Placental pericyte (primary cell): Measurements from ENCODE around the gene LUZP2. TPM values are rescaled to one million over a fixed set of nuclear protein-coding genes. Genes with fewer than 3 reads are reported as not detected.

Experiments
- small RNA-seq: library from RNA; depleted of rRNA; stranded (forward); fragments of <200 nt; gene quantifications from one replicate; pipeline ENCODE3, GENCODE V24; 2012; ENCODE audit warnings: low replicate concordance
- total RNA-seq: library from RNA; depleted of rRNA; stranded (reverse); fragments of >200 nt; gene quantifications from 2 replicates; pipeline ENCODE4 v1.2.3, GENCODE V29; 2012

The LUZP2 gene
- not detected in 2 replicates for total RNA-seq

DNA sequence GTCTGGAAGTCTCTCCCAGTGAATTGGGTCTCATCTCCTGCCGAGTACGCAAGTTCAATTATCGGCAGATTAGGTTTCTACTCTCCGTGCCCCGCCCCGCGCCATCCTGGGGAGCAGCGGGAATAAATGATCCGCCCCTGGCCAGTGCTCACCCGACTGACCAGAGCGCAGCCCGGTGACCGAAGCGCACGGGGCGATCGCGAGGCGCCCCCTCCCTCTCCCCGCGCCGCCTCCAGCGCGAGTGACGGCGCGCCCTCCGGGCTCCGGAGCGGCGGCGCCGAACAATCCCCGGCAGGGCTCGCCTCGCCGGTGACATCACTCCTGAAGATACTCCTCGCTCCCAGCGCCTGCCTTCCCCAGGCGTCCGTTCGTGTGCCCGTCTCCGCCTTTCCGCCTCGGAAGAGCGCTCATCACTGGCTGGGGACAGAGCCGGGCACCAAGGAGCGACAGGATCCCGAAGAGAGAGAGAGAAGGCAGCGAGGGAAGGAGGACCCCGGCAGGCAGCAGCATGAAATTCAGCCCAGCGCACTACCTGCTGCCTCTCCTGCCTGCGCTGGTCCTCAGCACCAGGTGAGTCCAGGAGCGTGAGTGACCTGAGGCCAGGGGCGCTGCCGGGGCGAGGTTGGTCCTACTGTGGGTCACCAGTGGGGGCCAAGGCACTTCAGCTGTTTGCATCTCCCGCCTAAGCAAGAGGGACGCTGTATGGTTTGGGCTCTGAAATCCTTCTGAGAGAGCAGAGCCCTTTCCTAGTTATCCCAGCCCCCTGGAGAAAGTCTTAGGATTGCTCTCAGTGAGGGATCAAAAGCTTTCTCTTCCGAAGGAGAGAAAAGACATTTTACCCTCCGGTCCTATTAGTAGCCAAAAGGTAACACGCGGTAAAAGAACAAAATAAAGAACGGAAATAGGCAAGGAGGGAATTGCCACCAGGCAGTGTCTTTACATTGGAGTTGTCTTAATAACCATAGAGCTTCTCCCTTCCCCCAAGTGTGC lies at the start of gene LUZP2:
Gene LUZP2 (plus strand): TSS at position 318 of the 990 bp plus-strand sequence.

Small RNAs within 50 kb of the gene (small RNA-seq; reads per million reads assigned to genes)
- gene RF00019, result not detected
